HCT116 (cell line): ENCODE data around the gene SH3TC1. TPM values are rescaled to one million over a fixed set of nuclear protein-coding genes. Genes with fewer than 3 reads are reported as not detected.

Source experiments
- ATAC-seq: fragments of 200-7000 bp; cut with Tn5 transposase; 2 replicates; pipeline ENCODE4 v1.9.1; 2020; ENCODE audit warnings: mild to moderate bottlenecking, moderate library complexity
- BruUV-seq: library from RNA; stranded (reverse); fragments of 400-500 nt; replicated peaks from 2 replicates; lab custom pipeline; 2021; lab: Mats Ljungman, UMichigan
- CTCF ChIA-PET: fragments of 300-600 bp; sonication (Branson Sonifier 250); formaldehyde crosslinking; loops from one replicate; lab custom pipeline; 2021; ENCODE audit warnings: antibody characterized with exemption; lab: Charles Lee
- POLR2A ChIA-PET: fragments of 300-600, 350-600 bp; sonication (Branson Sonifier 250); formaldehyde crosslinking; loops from one replicate; lab custom pipeline; 2021; ENCODE audit warnings: antibody characterized with exemption; lab: Charles Lee
- RAD21 ChIA-PET, 2 experiments: fragments of 300-600 bp; sonication (Branson Sonifier 250); formaldehyde crosslinking; loops; one replicate each; lab custom pipeline; 2023; ENCODE audit warnings: low total read pairs in 2 of 2; ENCODE audit not compliant: uncharacterized antibody in 2 of 2, unreplicated experiment in 2 of 2, low non-redundant PET in 1 of 2; lab: Charles Lee
- DNase-seq: peaks from one replicate; pipeline ENCODE4 v3.0.0-alpha.2; 2010; ENCODE audit warnings: low read depth, low spot score
- H2AFZ ChIP-seq: fragments of 200-600 bp; shearing (Covaris generic), sonication (generic); 2 replicates; pipeline ENCODE4 v1.6.1; 2017; ENCODE audit warnings: low read depth, mixed run types, mixed read lengths, antibody characterized with exemption, low read length; ENCODE audit not compliant: poor library complexity, severe bottlenecking
- H3K27ac ChIP-seq: 2 replicates; pipeline ENCODE4 v1.5.1; 2012; ENCODE audit warnings: low read depth, low read length
- H3K27me3 ChIP-seq: fragments of 200-600 bp; sonication (generic); 2 replicates; pipeline ENCODE4 v1.6.1; 2016; ENCODE audit warnings: mixed run types, low read length, mixed read lengths; ENCODE audit not compliant: insufficient read depth
- H3K36me3 ChIP-seq, 2 experiments: fragments of 200-500 bp in 1 of 2; fragments of 200-600 bp in 1 of 2; sonication (Bioruptor generic) in 1 of 2; sonication (generic) in 1 of 2; 2 replicates each; pipeline versions ENCODE4 v1.5.1 to v1.6.1; 2014 to 2016; ENCODE audit warnings: low read length in 2 of 2, inconsistent platforms in 1 of 2, mixed read lengths in 1 of 2, mixed run types in 1 of 2; ENCODE audit not compliant: insufficient read depth in 2 of 2, control insufficient read depth in 1 of 2
- H3K4me1 ChIP-seq, 2 experiments: fragments of 200-600 bp in 1 of 2; sonication (generic) in 1 of 2; 2 replicates each; pipeline versions ENCODE4 v1.5.1 to v1.6.1; 2012 to 2017; ENCODE audit warnings: low read length in 2 of 2, inconsistent platforms in 1 of 2, mild to moderate bottlenecking in 1 of 2, mixed read lengths in 1 of 2, mixed run types in 1 of 2, moderate library complexity in 1 of 2; ENCODE audit not compliant: insufficient read depth in 2 of 2, control insufficient read depth in 1 of 2
- H3K4me2 ChIP-seq: fragments of 200-600 bp; sonication (generic); 2 replicates; pipeline ENCODE4 v1.6.1; 2017; ENCODE audit warnings: mixed run types, low read length, mixed read lengths
- H3K4me3 ChIP-seq, 2 experiments: fragments of 200-600 bp in 1 of 2; sonication (generic) in 1 of 2; replicated peaks in 1 of 2; 2 replicates each; pipeline ENCODE4 v1.5.1; 2011 to 2016; ENCODE audit warnings: low read length in 2 of 2, control low read depth in 1 of 2, low read depth in 1 of 2, mild to moderate bottlenecking in 1 of 2, mixed read lengths in 1 of 2, mixed run types in 1 of 2
- H3K79me2 ChIP-seq: fragments of 200-600 bp; sonication (generic); 2 replicates; pipeline ENCODE4 v1.6.1; 2017; ENCODE audit warnings: mild to moderate bottlenecking, mixed run types, low read length, moderate library complexity, mixed read lengths; ENCODE audit not compliant: insufficient read depth
- H3K9ac ChIP-seq: fragments of 200-600 bp; sonication (generic); 2 replicates; pipeline ENCODE4 v1.6.1; 2016; ENCODE audit warnings: low read length, mixed read lengths
- H3K9me2 ChIP-seq: fragments of 200-600 bp; sonication (generic), shearing (Covaris generic); 2 replicates; pipeline ENCODE4 v1.6.1; 2017; ENCODE audit warnings: mixed run types, mild to moderate bottlenecking, moderate library complexity; ENCODE audit not compliant: insufficient read depth
- H3K9me3 ChIP-seq, 2 experiments: fragments of 200-500 bp in 1 of 2; fragments of 200-600 bp in 1 of 2; sonication (Bioruptor generic) in 1 of 2; sonication (generic) in 1 of 2; 2 replicates each; pipeline ENCODE4 v1.6.1; 2014 to 2017; ENCODE audit warnings: low read length in 2 of 2, mixed read lengths in 2 of 2, inconsistent platforms in 1 of 2, low read depth in 1 of 2, mild to moderate bottlenecking in 1 of 2, mixed run types in 1 of 2, moderate library complexity in 1 of 2; ENCODE audit not compliant: control insufficient read depth in 1 of 2, insufficient read depth in 1 of 2
- H4K20me1 ChIP-seq: fragments of 200-600 bp; sonication (generic), shearing (Covaris generic); 2 replicates; pipeline ENCODE4 v1.6.1; 2017; ENCODE audit warnings: mixed run types, mild to moderate bottlenecking, moderate library complexity; ENCODE audit not compliant: insufficient read depth
- CBX3 ChIP-seq: IDR thresholded peaks from 2 replicates; pipeline ENCODE4 v1.6.1; 2012; ENCODE audit warnings: low read depth
- CEBPB ChIP-seq: IDR thresholded peaks from 2 replicates; pipeline ENCODE4 v1.6.1; 2012; ENCODE audit warnings: low read depth
- CTCF ChIP-seq, 3 experiments: fragments of 200-600 bp in 1 of 3; sonication (generic) in 1 of 3; IDR thresholded peaks in 2 of 3; conservative IDR thresholded peaks in 1 of 3; 2 replicates each; pipeline ENCODE4 v1.5.1; 2012 to 2017; ENCODE audit warnings: low read depth in 2 of 3, low read length in 2 of 3, antibody characterized with exemption in 1 of 3, borderline replicate concordance in 1 of 3, control low read depth in 1 of 3, mild to moderate bottlenecking in 1 of 3, mixed read lengths in 1 of 3, mixed run types in 1 of 3, moderate library complexity in 1 of 3; ENCODE audit not compliant: insufficient read depth in 1 of 3
- ELF1 ChIP-seq: IDR thresholded peaks from 2 replicates; pipeline ENCODE4 v1.6.1; 2012; ENCODE audit warnings: low read depth, borderline replicate concordance
- EZH2 ChIP-seq: fragments of 200-600 bp; sonication (generic); IDR thresholded peaks from 2 replicates; pipeline ENCODE4 v1.6.1; 2017; ENCODE audit warnings: antibody characterized with exemption, mixed run types
- EZH2phosphoT487 ChIP-seq: fragments of 200-600 bp; IDR thresholded peaks from 2 replicates; pipeline ENCODE4 v1.6.1; 2018; ENCODE audit warnings: antibody characterized with exemption, borderline replicate concordance
- FOSL1 ChIP-seq: IDR thresholded peaks from 2 replicates; pipeline ENCODE4 v1.6.1; 2012; ENCODE audit warnings: low read depth
- JUND ChIP-seq: IDR thresholded peaks from 2 replicates; pipeline ENCODE4 v1.6.1; 2012
- POLR2A ChIP-seq: IDR thresholded peaks from 2 replicates; pipeline ENCODE4 v1.7.0; 2011; ENCODE audit warnings: borderline replicate concordance; ENCODE audit not compliant: insufficient read depth, insufficient read length; ENCODE audit errors: extremely low read depth
- POLR2AphosphoS5 ChIP-seq: IDR thresholded peaks from 2 replicates; pipeline ENCODE4 v1.6.1; 2011; ENCODE audit warnings: mild to moderate bottlenecking, low read depth, low read length, moderate library complexity
- REST ChIP-seq: IDR thresholded peaks from 2 replicates; pipeline ENCODE4 v1.6.1; 2012; ENCODE audit warnings: low read depth
- SIN3A ChIP-seq: IDR thresholded peaks from 2 replicates; pipeline ENCODE4 v1.6.1; 2012; ENCODE audit warnings: low read depth
- SP1 ChIP-seq: IDR thresholded peaks from 2 replicates; pipeline ENCODE4 v1.6.1; 2012; ENCODE audit warnings: low read depth
- ZBTB33 ChIP-seq: IDR thresholded peaks from 2 replicates; pipeline ENCODE4 v1.6.1; 2011; ENCODE audit warnings: mild to moderate bottlenecking, low read length, moderate library complexity; ENCODE audit not compliant: insufficient replicate concordance; ENCODE audit errors: extremely low read depth
- intact Hi-C: fragments of 100-400 bp; cut with micrococcal nuclease; formaldehyde crosslinking; loops from 2 replicates; pipeline ENCODE4 v1.10.0; 2022
- total RNA-seq: library from RNA; stranded (reverse); gene quantifications from one replicate; pipeline ENCODE4 v1.2.1, GENCODE V29; 2021; ENCODE audit not compliant: unreplicated experiment

SH3TC1 gene
- total RNA-seq, 1 experiment from 2014 or later: 12.5 TPM

- POLR2A ChIA-PET: no interaction called here
- CTCF ChIA-PET: no interaction called here
- ATAC-seq: no peak
Measured at GRCh38 chr4:8216443-8217245, 17.6 kb downstream of the SH3TC1 start.

More at GRCh38 chr4:8216443-8217245, 17.6 kb downstream of the SH3TC1 start:
- no peak overlapping the region for H3K9ac ChIP-seq
- BruUV-seq: no TSS peak
- H3K4me2 ChIP-seq: no peak overlapping the region
- no peak overlapping the region for H3K27ac ChIP-seq
- H3K4me3 ChIP-seq: no peak overlapping the region
- peaks cover 0 to 1% of the 10 kb centered on the region in 2 experiments; a peak in 1 of 4 replicates for H3K4me1 ChIP-seq
- no peaks in the 10 kb centered on the region for H3K27me3 ChIP-seq
- RAD21 ChIA-PET: no interaction called here
- intact Hi-C loops: no loop called here
- H3K79me2 ChIP-seq: no peaks in the 10 kb centered on the region
- no peaks in the 10 kb centered on the region for H4K20me1 ChIP-seq
- no peak for DNase-seq
- H3K36me3 ChIP-seq: no peaks in the 10 kb centered on the region
- TF ChIP-seq FOSL1 (no peak), ELF1 (no peak), REST (no peak), SP1 (no peak), ZBTB33 (no peak), EZH2 (no peak), POLR2AphosphoS5 (no peak), JUND (no peak), EZH2phosphoT487 (no peak), CBX3 (no peak), SIN3A (no peak), CTCF (IDR thresholded peaks at IDR 0.05 in 2 of 3, conservative IDR thresholded peaks at IDR 0.05 in 1 of 3; ENCODE audit: borderline replicate concordance in 1 of 3, insufficient read depth in 1 of 3, low read depth in 2 of 3, low read length in 2 of 3) (no peak), POLR2A (no peak), CEBPB (no peak)
- H3K9me3 ChIP-seq: no peaks in the 10 kb centered on the region
- no peak overlapping the region for H2AFZ ChIP-seq
- no peaks in the 10 kb centered on the region for H3K9me2 ChIP-seq
